ENCODE measurements around the gene RPS3.

- TF ChIP-seq CTCF (IDR thresholded peaks at IDR 0.05) (no peak), POLR2A (IDR thresholded peaks at IDR 0.05) (no peak)
Observed at GRCh38 chr11:75429641-75429901, 30.3 kb downstream of the RPS3 start.
